Measurements from ENCODE around the gene IMPACT. TPM values are rescaled to one million over a fixed set of nuclear protein-coding genes. Genes with fewer than 3 reads are reported as not detected.

Gene IMPACT
- total RNA-seq, 1 donor from 2014 or later = 24.5 TPM

- intact Hi-C loops (cut with DNase I) = no loop called here
- no peak for DNase-seq (ENCODE audit: low spot score)
Observed at GRCh38 chr18:24466771-24467170, 40.3 kb downstream of the IMPACT start.

- intact Hi-C loops (cut with DNase I) = no loop called here
- no peak for DNase-seq (ENCODE audit: low spot score)
Observed at GRCh38 chr18:24470022-24470618, 43.6 kb downstream of the IMPACT start.

- intact Hi-C loops (cut with DNase I) = no loop called here
- DNase-seq (ENCODE audit: low spot score) = no peak
Observed at GRCh38 chr18:24470805-24471204, 44.3 kb downstream of the IMPACT start.

GRCh38 chr18:24472591-24472990, 46.1 kb downstream of the IMPACT start:
- intact Hi-C loops (cut with DNase I) = no loop called here
- no peak for DNase-seq (ENCODE audit: low spot score)

GRCh38 chr18:24474406-24474805, 47.9 kb downstream of the IMPACT start:
- no peak for DNase-seq (ENCODE audit: low spot score)
- intact Hi-C loops (cut with DNase I) = no loop called here

- intact Hi-C loops (cut with DNase I) = no loop called here
- no peak for DNase-seq (ENCODE audit: low spot score)
Observed at GRCh38 chr18:24475926-24476589, 49.6 kb downstream of the IMPACT start.

GRCh38 chr18:24479371-24479770, 52.9 kb downstream of the IMPACT start:
- no peak for DNase-seq (ENCODE audit: low spot score)
- intact Hi-C loops (cut with DNase I) = no loop called here

GRCh38 chr18:24482821-24483220, 56.4 kb downstream of the IMPACT start:
- DNase-seq (ENCODE audit: low spot score) = no peak
- intact Hi-C loops (cut with DNase I) = loop anchor here (10.0 kb wide), 1 partner anchor 308 kb away; no protein-coding TSS in a partner anchor

- intact Hi-C loops (cut with DNase I) = loop anchor here (5.0 to 10.0 kb wide), 2 partner anchors 242 to 311 kb away; no protein-coding TSS in a partner anchor
- DNase-seq (ENCODE audit: low spot score) = no peak
Observed at GRCh38 chr18:24485681-24486080, 59.2 kb downstream of the IMPACT start.

- intact Hi-C loops (cut with DNase I) = loop anchor here (5.0 to 10.0 kb wide), 2 partner anchors 241 to 312 kb away; no protein-coding TSS in a partner anchor
- DNase-seq (ENCODE audit: low spot score) = no peak
Observed at GRCh38 chr18:24486684-24487083, 60.2 kb downstream of the IMPACT start.

GRCh38 chr18:24488824-24489493, 62.5 kb downstream of the IMPACT start:
- no peak for DNase-seq (ENCODE audit: low spot score)
- intact Hi-C loops (cut with DNase I) = loop anchor here (2.0 to 10.0 kb wide), 3 partner anchors 130 to 314 kb away; no protein-coding TSS in a partner anchor

- intact Hi-C loops (cut with DNase I) = no loop called here
- no peak for DNase-seq (ENCODE audit: low spot score)
Observed at GRCh38 chr18:24490539-24490938, 64.1 kb downstream of the IMPACT start.

GRCh38 chr18:24491927-24492834, 65.7 kb downstream of the IMPACT start:
- intact Hi-C loops (cut with DNase I) = no loop called here
- no peak for DNase-seq (ENCODE audit: low spot score)

- intact Hi-C loops (cut with DNase I) = no loop called here
- no peak for DNase-seq (ENCODE audit: low spot score)
Observed at GRCh38 chr18:24494586-24494985, 68.1 kb downstream of the IMPACT start.

GRCh38 chr18:24497031-24497754, 70.7 kb downstream of the IMPACT start:
- no peak for DNase-seq (ENCODE audit: low spot score)
- intact Hi-C loops (cut with DNase I) = no loop called here

GRCh38 chr18:24499814-24500213, 73.3 kb downstream of the IMPACT start:
- no peak for DNase-seq (ENCODE audit: low spot score)
- intact Hi-C loops (cut with DNase I) = no loop called here

GRCh38 chr18:24500217-24500616, 73.7 kb downstream of the IMPACT start:
- no peak for DNase-seq (ENCODE audit: low spot score)
- intact Hi-C loops (cut with DNase I) = no loop called here

- DNase-seq (ENCODE audit: low spot score) = no peak
- intact Hi-C loops (cut with DNase I) = no loop called here
Observed at GRCh38 chr18:24500766-24501165, 74.3 kb downstream of the IMPACT start.

All from cardiac septum (tissue), 1 donor.